OCI-M1 (cell line): Measurements from ENCODE around the gene FMNL1.
"Not testable (repeated sequence)": the region's sequence is repeated elsewhere in the genome, so short reads cannot be mapped to it uniquely, and the experiment has no call there.

Source experiments
- DNase-seq: peaks from one replicate; lab custom pipeline; 2025; lab: John Stamatoyannopoulos, UW

Gene FMNL1, protein sequence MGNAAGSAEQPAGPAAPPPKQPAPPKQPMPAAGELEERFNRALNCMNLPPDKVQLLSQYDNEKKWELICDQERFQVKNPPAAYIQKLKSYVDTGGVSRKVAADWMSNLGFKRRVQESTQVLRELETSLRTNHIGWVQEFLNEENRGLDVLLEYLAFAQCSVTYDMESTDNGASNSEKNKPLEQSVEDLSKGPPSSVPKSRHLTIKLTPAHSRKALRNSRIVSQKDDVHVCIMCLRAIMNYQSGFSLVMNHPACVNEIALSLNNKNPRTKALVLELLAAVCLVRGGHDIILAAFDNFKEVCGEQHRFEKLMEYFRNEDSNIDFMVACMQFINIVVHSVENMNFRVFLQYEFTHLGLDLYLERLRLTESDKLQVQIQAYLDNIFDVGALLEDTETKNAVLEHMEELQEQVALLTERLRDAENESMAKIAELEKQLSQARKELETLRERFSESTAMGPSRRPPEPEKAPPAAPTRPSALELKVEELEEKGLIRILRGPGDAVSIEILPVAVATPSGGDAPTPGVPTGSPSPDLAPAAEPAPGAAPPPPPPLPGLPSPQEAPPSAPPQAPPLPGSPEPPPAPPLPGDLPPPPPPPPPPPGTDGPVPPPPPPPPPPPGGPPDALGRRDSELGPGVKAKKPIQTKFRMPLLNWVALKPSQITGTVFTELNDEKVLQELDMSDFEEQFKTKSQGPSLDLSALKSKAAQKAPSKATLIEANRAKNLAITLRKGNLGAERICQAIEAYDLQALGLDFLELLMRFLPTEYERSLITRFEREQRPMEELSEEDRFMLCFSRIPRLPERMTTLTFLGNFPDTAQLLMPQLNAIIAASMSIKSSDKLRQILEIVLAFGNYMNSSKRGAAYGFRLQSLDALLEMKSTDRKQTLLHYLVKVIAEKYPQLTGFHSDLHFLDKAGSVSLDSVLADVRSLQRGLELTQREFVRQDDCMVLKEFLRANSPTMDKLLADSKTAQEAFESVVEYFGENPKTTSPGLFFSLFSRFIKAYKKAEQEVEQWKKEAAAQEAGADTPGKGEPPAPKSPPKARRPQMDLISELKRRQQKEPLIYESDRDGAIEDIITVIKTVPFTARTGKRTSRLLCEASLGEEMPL

DNA sequence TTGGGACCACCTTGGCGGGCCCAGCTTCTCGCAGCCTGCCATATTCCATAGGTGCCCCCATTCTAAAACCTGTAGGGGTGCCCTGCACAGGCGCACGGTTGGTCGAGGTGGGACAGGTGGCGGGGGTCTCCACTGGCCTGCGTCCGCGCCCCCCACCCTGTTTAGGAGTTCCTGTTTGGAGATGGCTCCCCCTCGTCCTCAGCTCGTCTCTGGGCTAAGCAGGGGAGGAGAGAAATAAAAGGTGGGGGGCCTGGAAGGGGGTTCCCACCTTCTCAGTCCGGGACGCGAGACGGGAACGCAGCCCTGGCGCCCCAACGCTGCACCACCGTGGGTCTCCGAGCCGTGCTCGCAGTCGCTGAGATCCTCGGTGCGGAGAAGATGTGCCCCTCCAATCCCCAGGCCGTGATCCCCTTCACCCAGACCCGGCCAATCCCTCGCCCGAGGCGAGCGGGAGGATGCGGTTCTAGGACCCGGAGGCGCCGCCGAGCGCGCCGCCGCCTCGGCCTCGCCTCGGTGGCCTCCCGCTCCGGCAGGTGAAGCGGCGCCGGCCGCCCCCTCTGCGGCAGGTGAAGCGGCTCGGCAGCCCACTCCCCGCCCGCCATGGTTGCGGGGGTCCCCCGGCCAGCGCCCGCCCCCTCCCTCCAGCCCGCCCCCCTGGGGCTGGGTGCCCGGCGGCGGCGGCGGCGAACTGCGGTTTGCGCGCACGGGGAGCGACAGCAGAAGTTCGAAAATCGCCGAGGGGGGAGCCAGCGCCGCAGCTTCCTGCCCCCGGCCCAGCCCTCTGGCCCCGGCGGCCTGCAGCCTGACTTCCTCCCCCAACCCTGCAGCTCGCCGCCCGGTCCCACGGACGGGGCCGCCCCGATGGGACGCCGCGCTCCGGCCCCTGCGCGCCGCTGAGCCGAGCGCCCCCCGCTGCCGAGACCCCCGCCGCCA lies at the start of gene FMNL1:
FMNL1 (plus strand) TSS at position 805 of the 933 bp plus-strand sequence. CDS start 240 bp downstream, outside the sequence.
- no peak for DNase-seq

DNA sequence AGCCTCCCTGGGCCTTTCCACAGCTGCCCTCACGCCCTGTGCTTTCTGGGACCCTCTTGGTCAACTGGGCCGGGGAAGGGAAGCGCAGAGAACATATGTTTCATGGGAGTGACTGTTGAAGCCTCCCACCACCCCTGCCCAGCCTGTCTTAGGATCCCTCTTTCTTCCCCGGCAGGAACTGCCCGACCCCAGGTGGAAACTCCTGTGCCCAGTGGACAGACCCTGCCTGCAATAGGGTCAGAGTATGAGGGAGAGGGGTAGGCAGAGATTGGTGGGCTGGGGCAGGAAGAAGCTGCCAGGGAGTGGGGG lies 49.5 kb upstream of the FMNL1 start:
- no peak for DNase-seq

DNA sequence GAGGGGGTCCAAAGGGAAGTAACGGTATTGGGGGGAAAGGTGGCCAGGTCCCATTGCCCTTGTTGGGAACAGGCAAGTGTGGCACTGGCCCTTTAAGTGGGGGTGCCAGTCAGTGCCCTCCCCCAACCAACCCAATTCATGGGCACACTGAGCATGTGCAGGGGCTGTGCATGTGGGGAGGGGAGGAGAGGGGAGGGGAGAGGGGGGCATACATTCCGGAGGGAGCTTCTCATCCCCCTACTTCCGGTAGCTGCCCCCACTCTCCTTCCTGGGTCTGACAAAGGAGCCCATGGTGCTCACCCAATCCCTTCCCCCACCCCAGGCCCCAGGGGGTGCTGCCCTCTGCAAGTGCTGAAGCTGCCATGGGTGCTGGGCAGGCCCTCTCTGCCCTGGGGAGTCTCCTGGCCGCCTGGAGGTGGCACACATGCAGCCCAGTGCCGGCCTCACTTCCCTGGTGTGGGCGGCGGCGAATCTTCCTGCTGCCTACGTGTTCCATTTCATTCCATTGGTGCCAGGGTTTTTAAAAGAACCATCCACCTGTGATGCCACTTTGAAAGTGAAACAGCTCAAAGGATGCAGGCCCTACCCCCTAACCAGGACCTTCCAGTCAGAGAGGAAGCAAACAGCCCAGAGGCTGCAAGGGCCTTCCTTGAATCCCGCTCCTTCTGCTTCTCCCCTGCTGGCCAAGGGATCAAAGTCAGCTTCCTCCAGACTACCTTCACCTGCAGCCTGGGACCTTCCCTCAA lies 49.0 kb upstream of the FMNL1 start:
- no peak for DNase-seq

DNA sequence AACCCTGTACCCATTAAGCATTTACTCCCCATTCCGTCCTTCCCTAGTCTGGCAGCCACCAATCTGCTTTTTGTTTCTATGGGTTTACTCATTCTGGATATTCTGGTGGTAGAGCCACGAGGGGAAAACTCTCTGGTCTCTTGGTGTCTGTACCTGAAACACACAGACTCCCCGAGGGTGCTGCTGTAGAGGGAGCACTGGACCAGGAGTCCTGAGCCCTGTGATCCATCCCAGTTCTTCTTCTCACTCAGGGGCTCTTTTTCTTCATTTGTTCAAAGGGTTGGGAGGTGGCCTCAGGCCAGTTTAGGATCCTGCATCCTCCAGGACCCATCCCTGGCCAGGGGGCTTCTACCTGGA lies 45.9 kb upstream of the FMNL1 start:
- no peak for DNase-seq

DNA sequence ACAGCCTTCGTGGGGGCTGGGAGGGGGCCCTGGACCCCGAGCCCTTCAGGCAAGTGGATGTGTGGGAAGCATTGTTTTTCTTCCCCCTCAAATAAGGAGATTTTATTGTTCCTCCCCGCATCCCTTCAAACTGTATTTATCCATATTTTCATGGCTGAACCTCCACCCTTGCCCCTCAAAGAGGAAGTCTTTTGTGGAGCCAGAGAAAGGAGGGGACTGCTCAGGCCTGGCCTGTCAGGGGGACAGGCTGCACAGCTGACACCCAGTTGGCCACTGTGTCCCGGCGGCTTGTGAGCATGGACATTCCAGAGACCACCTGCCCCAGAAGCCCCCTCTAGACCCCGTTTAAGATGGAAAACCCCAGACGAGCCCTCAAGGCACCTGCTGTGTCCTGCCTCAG lies 44.1 kb upstream of the FMNL1 start:
- no peak for DNase-seq

DNA sequence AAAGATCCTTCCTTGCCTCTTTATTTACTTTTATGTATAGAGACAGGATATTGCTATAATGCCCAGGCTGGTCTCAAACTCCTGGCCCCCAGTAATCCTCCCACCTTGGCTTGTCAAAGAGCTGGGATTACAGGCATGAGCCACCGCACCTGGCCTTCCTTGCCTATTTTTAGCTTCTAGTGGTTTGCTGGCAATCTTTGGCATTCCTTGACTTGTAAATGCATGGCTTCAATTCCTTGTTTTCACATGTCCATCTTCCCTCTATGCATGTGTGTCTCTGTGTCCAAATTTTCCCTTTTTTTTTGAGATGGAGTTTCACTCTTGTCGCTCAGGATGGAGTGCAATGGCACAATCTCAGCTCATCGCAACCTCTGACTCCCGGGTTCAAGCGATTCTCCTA lies 37.5 kb upstream of the FMNL1 start:
- no peak for DNase-seq

DNA sequence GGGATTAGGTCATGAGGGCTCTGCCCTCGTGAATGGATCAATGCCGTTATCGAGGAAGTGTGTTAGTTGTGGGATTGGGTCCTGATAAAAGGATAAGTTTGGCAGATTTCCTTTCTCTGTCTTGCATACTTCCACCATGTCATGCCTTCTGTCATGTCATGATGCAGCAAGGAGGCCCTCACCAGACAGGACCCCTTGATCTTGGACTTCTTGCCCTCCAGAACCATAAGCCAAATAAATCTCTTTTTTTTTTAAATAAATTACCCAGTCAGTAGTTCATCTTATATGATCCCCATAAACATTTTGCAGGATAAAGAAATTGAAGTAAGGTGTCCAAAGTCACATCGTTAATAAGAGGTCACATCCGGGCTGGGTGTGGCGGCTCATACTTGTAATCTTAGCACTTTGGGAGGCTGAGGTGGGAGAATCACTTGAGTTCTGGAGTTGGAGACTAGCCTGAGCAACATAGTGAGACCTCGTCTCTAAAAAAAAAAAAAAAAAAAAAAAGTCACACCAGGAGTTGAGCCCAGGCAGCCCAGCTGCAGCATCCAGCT lies 34.8 kb upstream of the FMNL1 start:
- DNase-seq: no peak

DNA sequence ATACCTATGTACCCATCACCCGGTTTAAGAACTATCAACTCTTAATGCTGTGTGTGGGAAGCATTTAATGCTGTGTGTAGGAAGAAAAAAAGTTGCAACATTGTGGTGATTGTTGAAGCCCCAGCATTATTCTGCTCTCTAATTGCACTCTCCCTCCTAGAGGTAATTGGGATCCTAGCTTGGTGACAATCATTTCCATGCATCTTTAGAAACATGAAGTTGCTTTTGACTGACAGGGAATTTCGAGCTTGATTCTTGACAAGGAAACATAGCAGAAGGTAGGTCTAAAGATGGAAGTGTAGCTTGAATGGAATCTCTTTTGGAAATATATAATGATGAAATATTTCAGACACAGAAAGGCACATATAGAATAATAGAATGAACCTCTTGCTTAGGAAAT lies 32.7 kb upstream of the FMNL1 start:
- no peak for DNase-seq

DNA sequence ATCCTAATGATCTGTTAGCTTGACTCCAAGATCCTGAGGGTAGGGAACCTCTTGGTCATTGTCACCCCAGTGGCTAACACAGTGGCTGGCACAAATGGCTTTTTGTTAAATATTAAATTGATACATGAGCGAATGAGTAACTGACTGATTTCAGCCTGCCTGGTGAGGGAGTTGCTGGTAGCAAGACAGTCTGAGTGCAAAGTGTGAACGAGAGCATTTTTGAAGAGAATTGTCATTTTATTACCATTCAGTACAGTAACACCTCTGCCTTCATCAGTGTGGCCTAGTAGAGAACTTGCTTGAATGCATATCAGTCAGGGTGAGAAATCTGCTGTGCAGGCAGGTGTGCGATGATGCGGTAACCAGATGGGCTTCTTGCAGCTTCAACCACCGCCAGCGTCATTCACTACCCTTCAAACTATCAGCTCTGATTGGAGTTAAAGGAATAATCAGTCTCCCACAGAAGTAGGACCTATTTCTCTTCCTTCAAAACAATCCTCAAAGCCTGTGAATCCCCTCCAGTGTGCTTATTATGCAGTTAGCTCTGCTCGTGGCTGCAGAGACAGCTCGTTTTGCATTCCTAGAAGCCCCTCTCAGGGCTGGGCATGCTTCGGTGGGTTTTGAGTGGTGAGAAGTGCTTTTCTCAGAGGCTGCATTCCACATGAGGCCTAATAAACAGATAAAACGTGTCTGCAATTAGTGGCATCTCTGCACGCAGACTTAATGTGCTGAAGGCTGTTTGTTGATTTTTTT lies 31.0 kb upstream of the FMNL1 start:
- no peak for DNase-seq

DNA sequence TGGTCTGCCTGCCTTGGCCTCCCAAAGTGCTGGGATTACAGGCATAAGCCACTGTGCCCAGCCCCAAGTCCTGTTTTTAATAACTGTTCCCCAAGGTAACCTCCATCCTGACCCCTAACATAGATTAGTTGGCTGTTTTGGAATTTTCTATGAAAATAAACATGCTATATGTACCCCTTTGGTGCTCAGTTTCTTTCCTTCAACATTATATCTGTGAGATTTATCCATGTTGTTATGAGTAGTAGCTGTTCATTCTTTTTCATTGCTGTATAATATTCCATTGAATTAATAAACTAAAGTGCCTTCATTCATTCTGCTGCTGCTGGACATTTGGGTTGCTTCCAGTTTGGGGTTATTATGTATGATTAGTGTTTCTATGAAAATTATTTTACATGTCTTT lies 26.3 kb upstream of the FMNL1 start:
- no peak for DNase-seq

DNA sequence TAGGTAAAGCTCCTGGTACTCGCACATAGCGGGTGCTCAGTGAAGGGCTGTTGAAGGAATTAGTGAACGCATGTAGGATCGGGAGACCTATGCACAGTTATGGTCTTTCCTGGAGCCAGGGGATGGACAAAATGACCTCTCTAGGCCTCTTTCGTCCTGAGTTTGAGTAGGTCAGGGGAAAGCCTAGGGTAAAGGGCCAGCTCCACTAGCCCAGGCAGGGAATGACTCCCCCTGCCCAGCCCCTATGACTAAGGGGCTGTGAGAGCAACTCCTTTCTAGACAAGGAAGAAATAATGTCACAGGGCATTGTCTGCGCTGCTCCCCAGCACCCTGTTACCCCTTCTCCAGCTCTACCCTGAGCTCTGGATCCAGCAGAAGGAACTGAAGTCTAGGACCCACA lies 24.6 kb upstream of the FMNL1 start:
- DNase-seq: no peak

DNA sequence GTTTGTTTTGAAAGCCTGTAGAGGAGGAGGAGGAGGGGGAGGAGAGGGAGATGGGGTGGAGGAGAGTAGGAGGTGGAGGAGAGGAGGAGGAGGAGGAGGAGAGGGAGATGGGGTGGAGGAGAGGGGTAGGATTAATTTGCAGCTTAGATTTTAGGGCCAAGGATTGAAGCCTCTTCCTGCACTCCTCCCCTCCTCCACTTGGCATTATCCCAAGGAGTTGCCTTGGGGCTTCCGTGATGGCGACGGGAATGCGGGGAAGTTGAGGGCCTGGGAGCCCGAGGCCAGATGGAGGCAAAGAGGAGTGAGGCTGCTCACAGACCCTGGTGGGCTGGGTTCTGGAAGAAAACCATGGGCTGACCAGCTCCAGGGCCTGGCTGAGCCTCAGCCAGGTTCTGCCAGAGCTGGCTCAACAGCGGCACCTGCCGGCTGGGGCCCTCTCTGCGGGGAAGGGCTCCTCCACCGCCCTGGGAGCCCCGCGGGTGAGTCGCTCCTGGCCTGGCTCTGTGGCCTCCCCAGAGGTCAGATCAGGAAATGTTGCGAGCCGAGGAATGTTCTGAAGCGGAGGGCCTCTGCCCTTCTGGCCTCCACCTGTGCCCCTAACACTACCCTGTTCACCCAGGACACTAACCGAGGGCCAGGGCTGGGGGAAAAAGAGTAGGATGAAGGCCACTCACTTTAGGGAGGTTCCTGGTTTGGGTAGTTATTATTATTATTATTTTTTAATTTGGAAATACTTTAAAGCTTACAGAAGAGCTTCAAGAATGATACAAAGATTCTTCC lies 23.9 kb upstream of the FMNL1 start:
- DNase-seq: peak; percentile 95

DNA sequence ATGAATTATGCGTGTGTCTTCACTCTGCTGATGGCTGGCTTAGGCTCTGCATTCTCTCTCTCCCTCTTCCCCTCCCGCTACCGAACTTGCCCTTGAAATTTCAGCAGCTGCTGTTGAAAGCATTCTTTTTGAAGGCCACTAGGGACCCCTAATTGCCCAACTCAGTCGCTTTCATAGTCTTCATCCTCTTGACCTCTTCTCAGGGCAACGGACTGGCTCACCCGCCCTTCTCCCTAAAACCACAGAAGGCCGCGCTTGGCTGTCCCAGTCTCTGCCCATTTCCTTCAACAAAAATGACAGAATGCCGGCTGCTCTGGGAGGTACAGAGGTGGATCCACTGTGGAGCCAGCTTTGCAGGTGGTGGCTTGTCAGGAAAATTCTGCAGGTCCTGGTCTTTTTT lies 21.0 kb upstream of the FMNL1 start:
- no peak for DNase-seq

DNA sequence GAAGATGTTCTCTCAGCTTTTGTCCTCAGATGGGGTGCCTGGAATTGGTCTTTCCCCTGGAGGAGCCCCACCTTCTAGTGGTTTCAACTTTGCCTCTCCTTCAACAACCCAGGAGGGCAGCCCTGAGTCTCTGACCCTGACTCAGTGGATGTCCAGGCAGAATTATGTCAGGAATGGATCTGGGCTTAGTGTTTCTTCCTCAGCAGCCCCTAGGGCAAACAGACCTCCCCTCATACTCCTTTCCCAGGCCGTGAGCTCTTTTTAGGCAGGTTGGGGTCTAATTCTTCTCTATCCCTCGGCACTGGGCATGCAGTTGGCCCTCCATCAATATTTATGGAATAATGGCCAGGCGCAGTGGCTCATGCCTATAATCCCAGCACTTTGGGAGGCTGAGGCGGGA lies 20.2 kb upstream of the FMNL1 start:
- no peak for DNase-seq

DNA sequence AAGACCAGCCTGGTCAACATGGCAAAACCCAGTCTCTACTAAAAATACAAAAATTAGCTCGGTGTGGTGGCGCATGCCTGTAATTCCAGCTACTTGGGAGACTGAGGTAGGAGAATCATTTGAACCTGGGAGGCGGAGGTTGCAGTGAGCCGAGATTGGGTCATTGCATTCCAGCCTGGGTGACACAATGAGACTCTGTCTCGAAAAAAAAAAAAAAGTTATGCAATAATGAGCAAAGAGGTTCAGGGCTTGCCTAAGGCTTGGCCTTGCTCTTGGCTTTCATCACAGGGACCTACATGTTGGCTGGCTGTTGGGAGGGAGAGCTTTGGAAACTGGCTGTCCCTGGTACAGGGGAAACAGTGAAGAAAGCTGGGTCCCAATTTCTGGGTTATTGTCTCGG lies 19.8 kb upstream of the FMNL1 start:
- not testable (repeated sequence) for DNase-seq

DNA sequence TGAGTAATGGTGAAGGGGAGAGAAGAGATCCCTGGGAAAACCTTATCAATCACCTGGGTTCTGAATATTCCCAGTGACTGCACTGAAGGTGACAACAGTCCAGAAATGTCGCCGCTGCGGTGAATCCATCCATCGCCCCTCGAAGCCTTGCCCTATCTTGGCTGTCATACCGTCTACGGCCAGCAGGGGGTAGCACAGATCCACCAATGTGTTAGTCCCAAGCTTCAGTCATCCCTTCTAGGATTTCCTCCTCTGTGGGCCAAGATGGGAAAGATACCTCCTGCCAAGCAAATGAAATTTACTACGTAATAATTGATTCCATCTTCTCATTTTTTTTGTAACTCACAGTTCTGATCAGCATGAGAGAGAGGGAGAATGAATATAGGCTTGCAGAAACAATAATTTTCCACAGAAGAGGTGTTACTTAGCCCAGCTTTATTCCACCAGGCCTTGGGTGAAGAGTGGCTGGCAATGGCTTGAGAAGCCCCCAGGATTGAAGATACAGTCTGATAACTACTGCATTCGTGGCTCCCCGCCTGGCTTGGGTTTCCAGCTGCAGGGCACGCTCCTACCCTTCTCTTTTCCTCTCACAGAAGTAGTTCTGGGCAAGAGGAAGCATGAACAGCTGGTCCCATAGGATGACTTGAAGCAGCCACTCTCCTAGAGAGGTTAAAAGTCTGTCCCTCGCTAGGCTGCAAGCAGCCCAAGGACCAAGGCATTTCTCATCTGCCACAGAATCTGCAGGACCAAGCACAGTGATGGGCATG lies 2.6 kb upstream of the FMNL1 start:
- peak; percentile 86 for DNase-seq

DNA sequence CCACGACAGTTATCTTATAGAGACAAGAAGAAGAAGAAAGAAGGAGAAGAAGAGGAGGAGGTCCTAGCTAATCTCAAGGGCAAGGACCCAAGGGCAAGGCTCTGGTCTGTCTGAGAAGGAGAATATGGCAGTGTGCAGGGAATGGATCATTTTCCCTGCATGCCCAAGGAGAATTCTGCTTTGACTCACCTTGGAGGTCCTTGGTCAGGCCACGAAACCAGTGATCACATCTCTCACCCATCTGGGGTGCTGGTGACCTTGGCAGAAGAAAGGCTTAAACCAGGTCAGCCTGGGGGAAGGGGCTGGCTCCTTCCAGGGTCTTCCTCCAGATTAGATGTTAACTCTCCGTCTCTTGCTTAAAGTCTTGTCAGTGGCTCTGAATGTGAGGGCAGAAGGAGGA lies 1.6 kb upstream of the FMNL1 start:
- DNase-seq: no peak

DNA sequence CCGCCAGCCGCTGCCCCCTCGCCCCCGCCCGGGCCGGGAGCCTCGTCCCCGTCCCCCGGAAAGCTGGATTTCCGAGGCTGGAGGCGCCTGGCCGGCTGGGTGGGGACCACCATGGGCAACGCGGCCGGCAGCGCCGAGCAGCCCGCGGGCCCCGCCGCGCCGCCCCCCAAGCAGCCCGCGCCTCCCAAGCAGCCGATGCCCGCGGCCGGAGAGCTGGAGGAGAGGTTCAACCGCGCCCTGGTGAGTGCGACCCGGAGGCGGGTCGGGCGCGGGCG lies 266 bp downstream of the FMNL1 start:
- no peak for DNase-seq
